IMR-90 (cell line): Measurements from ENCODE around the gene ATP10D. TPM values are rescaled to one million over a fixed set of nuclear protein-coding genes. Genes with fewer than 3 reads are reported as not detected.
A peak's percentile ranks its signal among the peaks of the same experiment; 100 is the strongest.

Source experiments
- ATAC-seq: fragments of 200-7000 bp; cut with Tn5 transposase; 2 replicates; pipeline ENCODE4 v1.9.1; 2020; ENCODE audit warnings: low read depth, mild to moderate bottlenecking, moderate library complexity
- BruUV-seq: library from RNA; stranded (reverse); fragments of 400-500 nt; replicated peaks from 2 replicates; lab custom pipeline; 2021; lab: Mats Ljungman, UMichigan
- CTCF ChIA-PET: fragments of 300-600 bp; formaldehyde crosslinking; extraction: SDS; loops from one replicate; lab custom pipeline; 2021; ENCODE audit warnings: antibody characterized with exemption; lab: Yijun Ruan, JAX
- POLR2A ChIA-PET: fragments of 300-600 bp; sonication (Branson Sonifier 250); formaldehyde crosslinking; loops from one replicate; lab custom pipeline; 2022; ENCODE audit warnings: antibody characterized with exemption; ENCODE audit not compliant: unreplicated experiment; lab: Charles Lee
- DNase-seq: peaks from one replicate; pipeline ENCODE4 v3.0.0; 2013
- H2AFZ ChIP-seq: replicated peaks from 2 replicates; pipeline ENCODE3; 2013; ENCODE audit warnings: low read length, mild to moderate bottlenecking; ENCODE audit not compliant: poor library complexity
- H2AK5ac ChIP-seq: 2 replicates; pipeline ENCODE4 v1.6.1; 2013; ENCODE audit warnings: low read depth, low read length, inconsistent platforms
- H2AK9ac ChIP-seq: replicated peaks from 2 replicates; pipeline ENCODE3; 2013; ENCODE audit warnings: mild to moderate bottlenecking, low read depth, low read length, moderate library complexity; ENCODE audit not compliant: poor library complexity
- H2BK120ac ChIP-seq: 2 replicates; pipeline ENCODE4 v1.6.1; 2013; ENCODE audit warnings: low read depth, low read length, inconsistent platforms
- H2BK15ac ChIP-seq: 3 replicates; pipeline ENCODE4 v1.6.1; 2013; ENCODE audit warnings: low read depth, low read length, inconsistent platforms
- H2BK20ac ChIP-seq: 2 replicates; pipeline ENCODE4 v1.6.1; 2013; ENCODE audit warnings: low read depth, mild to moderate bottlenecking, inconsistent platforms, low read length, moderate library complexity
- H2BK5ac ChIP-seq: 2 replicates; pipeline ENCODE4 v1.6.1; 2013; ENCODE audit warnings: mild to moderate bottlenecking, low read depth, low read length, inconsistent platforms; ENCODE audit not compliant: poor library complexity, severe bottlenecking
- H3K14ac ChIP-seq: replicated peaks from 2 replicates; pipeline ENCODE4 v1.6.1; 2013; ENCODE audit warnings: low read depth, low read length, inconsistent platforms
- H3K18ac ChIP-seq: 2 replicates; pipeline ENCODE4 v1.6.1; 2013; ENCODE audit warnings: low read depth, low read length, control low read depth
- H3K23ac ChIP-seq: 2 replicates; pipeline ENCODE4 v1.6.1; 2013; ENCODE audit warnings: low read depth, low read length, inconsistent platforms
- H3K27ac ChIP-seq: 2 replicates; pipeline ENCODE4 v1.5.1; 2013; ENCODE audit warnings: mild to moderate bottlenecking, control low read depth, low read length; ENCODE audit not compliant: insufficient read depth
- H3K27me3 ChIP-seq: 2 replicates; pipeline ENCODE4 v1.6.1; 2013; ENCODE audit warnings: low read length; ENCODE audit not compliant: control insufficient read depth, insufficient read depth
- H3K36me3 ChIP-seq: 2 replicates; pipeline ENCODE4 v1.6.1; 2013; ENCODE audit warnings: low read length, mixed read lengths; ENCODE audit not compliant: control insufficient read depth, insufficient read depth
- H3K4ac ChIP-seq: 2 replicates; pipeline ENCODE4 v1.6.1; 2013; ENCODE audit warnings: low read depth, low read length, inconsistent platforms
- H3K4me1 ChIP-seq: 2 replicates; pipeline ENCODE4 v1.6.1; 2013; ENCODE audit warnings: low read length, mixed read lengths; ENCODE audit not compliant: control insufficient read depth, insufficient read depth
- H3K4me2 ChIP-seq: 2 replicates; pipeline ENCODE4 v1.6.1; 2013; ENCODE audit warnings: low read depth, mild to moderate bottlenecking, control low read depth, low read length, moderate library complexity
- H3K4me3 ChIP-seq: 2 replicates; pipeline ENCODE4 v1.5.1; 2013; ENCODE audit warnings: low read depth, mild to moderate bottlenecking, control low read depth, low read length, moderate library complexity; ENCODE audit not compliant: insufficient read depth
- H3K56ac ChIP-seq: 2 replicates; pipeline ENCODE4 v1.6.1; 2013; ENCODE audit warnings: low read length, inconsistent platforms; ENCODE audit not compliant: insufficient read depth; ENCODE audit errors: extremely low read depth
- H3K79me1 ChIP-seq, 2 experiments: 2 replicates each; pipeline ENCODE4 v1.6.1; 2013; ENCODE audit warnings: low read length in 2 of 2, inconsistent platforms in 1 of 2, low read depth in 1 of 2
- H3K9ac ChIP-seq: 2 replicates; pipeline ENCODE4 v1.6.1; 2013; ENCODE audit warnings: low read depth, low read length, control low read depth
- H3K9me1 ChIP-seq: 2 replicates; pipeline ENCODE4 v1.6.1; 2013; ENCODE audit warnings: low read length, inconsistent platforms; ENCODE audit not compliant: insufficient read depth
- H3K9me3 ChIP-seq: 2 replicates; pipeline ENCODE4 v1.6.1; 2013; ENCODE audit warnings: low read length; ENCODE audit not compliant: control insufficient read depth, insufficient read depth
- H4K20me1 ChIP-seq: 2 replicates; pipeline ENCODE4 v1.6.1; 2013; ENCODE audit warnings: low read length, inconsistent platforms; ENCODE audit not compliant: insufficient read depth
- H4K5ac ChIP-seq: 2 replicates; pipeline ENCODE4 v1.6.1; 2013; ENCODE audit warnings: mild to moderate bottlenecking, low read depth, low read length, control low read depth
- H4K8ac ChIP-seq, 2 experiments: 2 replicates each; pipeline ENCODE4 v1.6.1; 2013; ENCODE audit warnings: low read depth in 2 of 2, low read length in 2 of 2, control low read depth in 1 of 2, inconsistent platforms in 1 of 2
- H4K91ac ChIP-seq: 2 replicates; pipeline ENCODE4 v1.6.1; 2013; ENCODE audit warnings: low read depth, low read length, inconsistent platforms; ENCODE audit not compliant: insufficient read depth
- BHLHE40 ChIP-seq: fragments of 150-350 bp; IDR thresholded peaks from 2 replicates; pipeline ENCODE4 v1.6.1; 2016; ENCODE audit warnings: mild to moderate bottlenecking, low read depth, low read length
- CEBPB ChIP-seq: IDR thresholded peaks from 2 replicates; pipeline ENCODE4 v1.6.1; 2012; ENCODE audit warnings: low read depth, low read length, improper control_type of control experiment
- CHD1 ChIP-seq: IDR thresholded peaks from 2 replicates; pipeline ENCODE4 v1.6.1; 2012; ENCODE audit warnings: low read depth, low read length, improper control_type of control experiment
- FOS ChIP-seq: fragments of 150-350 bp; IDR thresholded peaks from 2 replicates; pipeline ENCODE4 v1.6.1; 2016; ENCODE audit warnings: low read depth, low read length
- MAFK ChIP-seq: IDR thresholded peaks from 2 replicates; pipeline ENCODE4 v1.6.1; 2012; ENCODE audit warnings: low read depth, low read length, improper control_type of control experiment
- MAZ ChIP-seq: IDR thresholded peaks from 2 replicates; pipeline ENCODE4 v1.6.1; 2012; ENCODE audit warnings: low read depth, mild to moderate bottlenecking, low read length, improper control_type of control experiment, moderate library complexity, borderline replicate concordance
- MXI1 ChIP-seq: IDR thresholded peaks from 2 replicates; pipeline ENCODE4 v1.6.1; 2012; ENCODE audit warnings: low read depth, mild to moderate bottlenecking, low read length, moderate library complexity, borderline replicate concordance
- NFE2L2 ChIP-seq: fragments of 150-350 bp; IDR thresholded peaks from 2 replicates; pipeline ENCODE4 v1.6.1; 2016; ENCODE audit warnings: low read depth, mild to moderate bottlenecking, low read length
- POLR2A ChIP-seq: IDR thresholded peaks from 2 replicates; pipeline ENCODE4 v1.6.1; 2012; ENCODE audit warnings: mild to moderate bottlenecking, low read depth, low read length
- RAD21 ChIP-seq: IDR thresholded peaks from 2 replicates; pipeline ENCODE4 v1.6.1; 2012; ENCODE audit warnings: low read length, improper control_type of control experiment
- RCOR1 ChIP-seq: IDR thresholded peaks from 2 replicates; pipeline ENCODE4 v1.6.1; 2012; ENCODE audit warnings: mild to moderate bottlenecking, low read length, improper control_type of control experiment; ENCODE audit not compliant: insufficient replicate concordance
- RFX5 ChIP-seq: IDR thresholded peaks from 2 replicates; pipeline ENCODE4 v1.8.0; 2012; ENCODE audit warnings: low read depth, mild to moderate bottlenecking, low read length, moderate library complexity
- SMC3 ChIP-seq: fragments of 150-350 bp; IDR thresholded peaks from 2 replicates; pipeline ENCODE4 v1.6.1; 2016; ENCODE audit warnings: low read depth, mild to moderate bottlenecking, antibody characterized with exemption, low read length, moderate library complexity
- WGBS, 2 experiments: methylation state at CpG; one replicate each; pipeline versions ENCODE4 v1.1.5 to v1.1.7; 2013; ENCODE audit warnings: missing lambda C conversion rate in 2 of 2; ENCODE audit not compliant: insufficient read length in 1 of 2; ENCODE audit errors: extremely low coverage in 2 of 2; 5-methylcytosine and 5-hydroxymethylcytosine counted together
- dilution Hi-C: fragments of 300-500 bp; cut with HindIII; formaldehyde crosslinking; loops from one replicate; pipeline ENCODE4 v1.14.3; 2018; ENCODE audit warnings: low sequenced_read_pairs; ENCODE audit not compliant: unreplicated experiment
- in situ Hi-C: fragments of 300-500 bp; cut with MboI; formaldehyde crosslinking; loops from 3 replicates; pipeline ENCODE4 v1.14.3; 2019; ENCODE audit warnings: low sequenced_read_pairs, inconsistent platforms, mixed read lengths
- intact Hi-C: fragments of 100-400 bp; cut with micrococcal nuclease; formaldehyde crosslinking; loops from 2 replicates; pipeline ENCODE4 v1.10.0; 2022
- polyA plus RNA-seq, 3 experiments: library from polyadenylated mRNA; depleted of rRNA; stranded (reverse); fragments of >200 nt; gene quantifications; 2 replicates each; pipeline ENCODE4 v1.2.3, GENCODE V29; 2012; ENCODE audit warnings: low replicate concordance in 1 of 3
- total RNA-seq: library from RNA; depleted of rRNA; stranded (reverse); fragments of >200 nt; gene quantifications from 2 replicates; pipeline ENCODE4 v1.2.3, GENCODE V29; 2012
- TF ChIP-seq, protein P1 (sequence below): fragments of 150-350 bp; IDR thresholded peaks from 2 replicates; pipeline ENCODE4 v1.6.1; 2016; ENCODE audit warnings: low read depth, mild to moderate bottlenecking, low read length, moderate library complexity, borderline replicate concordance
- TF ChIP-seq, protein P2 (sequence below): conservative IDR thresholded peaks from 2 replicates; pipeline ENCODE4 v1.5.1; 2012; ENCODE audit warnings: mild to moderate bottlenecking, low read depth, low read length, improper control_type of control experiment
- TF ChIP-seq, protein P3 (sequence below): fragments of 150-350 bp; IDR thresholded peaks from 2 replicates; pipeline ENCODE4 v1.6.1; 2017; ENCODE audit warnings: mild to moderate bottlenecking, antibody characterized with exemption, low read length, low read depth

Gene ATP10D
- total and polyA plus RNA-seq, 2 of the 4 experiments (the other 2 are of a cell fraction): 28.9 to 135 TPM

DNA sequence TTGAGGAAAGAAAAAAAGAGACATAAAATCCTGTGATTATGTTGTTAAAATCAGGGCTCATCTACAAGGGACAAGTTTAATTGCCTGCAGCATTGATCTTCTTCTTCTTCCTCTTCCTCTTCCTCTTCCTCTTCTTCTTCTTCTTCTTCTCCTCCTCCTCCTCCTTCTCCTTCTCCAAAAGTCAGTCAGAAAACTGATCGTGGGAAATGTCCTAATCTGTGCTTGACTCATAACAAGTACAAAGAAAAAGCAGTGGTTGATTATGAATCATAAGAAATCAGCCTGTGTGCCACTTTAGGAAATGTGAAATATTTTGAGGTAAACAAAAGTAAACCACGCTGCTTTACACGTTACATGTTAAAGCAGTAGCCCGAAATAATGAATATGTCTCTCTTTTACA is 2.7 kb upstream of the ATP10D start:
- Histone ChIP-seq H3K4ac (no peak overlapping the region), H2AFZ (no peak overlapping the region), H4K20me1 (no peaks in the 10 kb centered on the region), H3K27ac (no peak overlapping the region), H3K79me1 (peaks cover 0 to 9% of the 10 kb centered on the region in 2 experiments; a peak in 3 of 4 replicates), H3K14ac (no peak overlapping the region), H3K23ac (no peak overlapping the region), H3K4me2 (no peak overlapping the region; the same call in 1 of the 2 replicates), H3K9ac (no peak overlapping the region), H3K36me3 (no peaks in the 10 kb centered on the region), H4K5ac (no peak overlapping the region), H2BK5ac (no peak overlapping the region), H2BK20ac (no peak overlapping the region), H3K4me1 (peaks cover 3% of the 10 kb centered on the region; the same call in 1 of the 2 replicates), H2BK15ac (no peak overlapping the region), H2AK9ac (no peak overlapping the region), H4K91ac (no peak overlapping the region), H3K4me3 (no peak overlapping the region), H3K27me3 (no peaks in the 10 kb centered on the region), H3K18ac (no peak overlapping the region), H3K9me3 (no peaks in the 10 kb centered on the region), H3K9me1 (no peaks in the 10 kb centered on the region), H2AK5ac (no peak overlapping the region), H4K8ac (no peak overlapping the region), H2BK120ac (no peak overlapping the region), H3K56ac (no peak overlapping the region)
- ATAC-seq (no peak), DNase-seq (peak; percentile 81)
- intact Hi-C loops (no loop called here), in situ Hi-C loops (no loop called here), dilution Hi-C loops (no loop called here)
- ChIA-PET CTCF (no interaction called here), POLR2A (no interaction called here)
- no peak for TF ChIP-seq MAFK
- TF ChIP-seq, protein P1, sequence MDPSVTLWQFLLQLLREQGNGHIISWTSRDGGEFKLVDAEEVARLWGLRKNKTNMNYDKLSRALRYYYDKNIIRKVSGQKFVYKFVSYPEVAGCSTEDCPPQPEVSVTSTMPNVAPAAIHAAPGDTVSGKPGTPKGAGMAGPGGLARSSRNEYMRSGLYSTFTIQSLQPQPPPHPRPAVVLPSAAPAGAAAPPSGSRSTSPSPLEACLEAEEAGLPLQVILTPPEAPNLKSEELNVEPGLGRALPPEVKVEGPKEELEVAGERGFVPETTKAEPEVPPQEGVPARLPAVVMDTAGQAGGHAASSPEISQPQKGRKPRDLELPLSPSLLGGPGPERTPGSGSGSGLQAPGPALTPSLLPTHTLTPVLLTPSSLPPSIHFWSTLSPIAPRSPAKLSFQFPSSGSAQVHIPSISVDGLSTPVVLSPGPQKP: no peak
- TF ChIP-seq BHLHE40: peak; percentile 72
- TF ChIP-seq, protein P2, sequence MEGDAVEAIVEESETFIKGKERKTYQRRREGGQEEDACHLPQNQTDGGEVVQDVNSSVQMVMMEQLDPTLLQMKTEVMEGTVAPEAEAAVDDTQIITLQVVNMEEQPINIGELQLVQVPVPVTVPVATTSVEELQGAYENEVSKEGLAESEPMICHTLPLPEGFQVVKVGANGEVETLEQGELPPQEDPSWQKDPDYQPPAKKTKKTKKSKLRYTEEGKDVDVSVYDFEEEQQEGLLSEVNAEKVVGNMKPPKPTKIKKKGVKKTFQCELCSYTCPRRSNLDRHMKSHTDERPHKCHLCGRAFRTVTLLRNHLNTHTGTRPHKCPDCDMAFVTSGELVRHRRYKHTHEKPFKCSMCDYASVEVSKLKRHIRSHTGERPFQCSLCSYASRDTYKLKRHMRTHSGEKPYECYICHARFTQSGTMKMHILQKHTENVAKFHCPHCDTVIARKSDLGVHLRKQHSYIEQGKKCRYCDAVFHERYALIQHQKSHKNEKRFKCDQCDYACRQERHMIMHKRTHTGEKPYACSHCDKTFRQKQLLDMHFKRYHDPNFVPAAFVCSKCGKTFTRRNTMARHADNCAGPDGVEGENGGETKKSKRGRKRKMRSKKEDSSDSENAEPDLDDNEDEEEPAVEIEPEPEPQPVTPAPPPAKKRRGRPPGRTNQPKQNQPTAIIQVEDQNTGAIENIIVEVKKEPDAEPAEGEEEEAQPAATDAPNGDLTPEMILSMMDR: no peak
- TF ChIP-seq FOS: peak; percentile 63; the same call in 1 of the 2 replicates
- no peak for TF ChIP-seq RFX5
- TF ChIP-seq RCOR1: no peak
- TF ChIP-seq, protein P3, sequence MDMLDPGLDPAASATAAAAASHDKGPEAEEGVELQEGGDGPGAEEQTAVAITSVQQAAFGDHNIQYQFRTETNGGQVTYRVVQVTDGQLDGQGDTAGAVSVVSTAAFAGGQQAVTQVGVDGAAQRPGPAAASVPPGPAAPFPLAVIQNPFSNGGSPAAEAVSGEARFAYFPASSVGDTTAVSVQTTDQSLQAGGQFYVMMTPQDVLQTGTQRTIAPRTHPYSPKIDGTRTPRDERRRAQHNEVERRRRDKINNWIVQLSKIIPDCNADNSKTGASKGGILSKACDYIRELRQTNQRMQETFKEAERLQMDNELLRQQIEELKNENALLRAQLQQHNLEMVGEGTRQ: no peak
- TF ChIP-seq CHD1: no peak
- no peak for TF ChIP-seq MAZ
- TF ChIP-seq RAD21: no peak
- 0 out of 2 replicates have a peak, but pooled peaks have one; percentile 20 for TF ChIP-seq CEBPB
- no peak for TF ChIP-seq POLR2A
- no peak for TF ChIP-seq NFE2L2
- no peak for TF ChIP-seq MXI1
- no peak for TF ChIP-seq SMC3
- no TSS peak for BruUV-seq
- no CpG with 5 or more reads among the region's 4 CpGs for WGBS, 2 experiments
